ENCODE results near the gene FBXL13. TPM values are rescaled to one million over a fixed set of nuclear protein-coding genes. Genes with fewer than 3 reads are reported as not detected.
"Not testable (repeated sequence)": the region's sequence is repeated elsewhere in the genome, so short reads cannot be mapped to it uniquely, and the experiment has no call there.

Gene FBXL13
- total and polyA plus RNA-seq, 11 donors, result 0.16 to 1.2 (median 0.41) TPM; not detected in 1

GRCh38 chr7:103106005-103106702 is 31.6 kb upstream of the FBXL13 start:
- no peak overlapping the region for H3K27ac ChIP-seq
- H3K27me3 ChIP-seq, result no peaks in the 10 kb centered on the region
- no peak overlapping the region for H3K4me3 ChIP-seq
- H3K36me3 ChIP-seq, result peaks cover 0 to 43% (median 24%) of the 10 kb centered on the region in 9 donors
- H3K9me3 ChIP-seq, result peaks cover 0 to 5% (median 0%) of the 10 kb centered on the region in 12 donors
- intact Hi-C loops (cut with DNase I), result no loop called here
- H3K4me1 ChIP-seq, result no peaks in the 10 kb centered on the region
- ATAC-seq (no peak), DNase-seq (no peak)
- no peak for TF ChIP-seq CTCF (IDR thresholded peaks at IDR 0.05)
- TF ChIP-seq POLR2A (IDR thresholded peaks at IDR 0.05), result no peak
- 70 to 80% (median 78%) methylated on average over 11 to 12 of the region's 12 CpGs for WGBS, 4 donors

GRCh38 chr7:103101543-103101942 is 26.9 kb upstream of the FBXL13 start:
- intact Hi-C loops (cut with DNase I), result no loop called here
- DNase-seq (no peak), ATAC-seq (no peak)
- Histone ChIP-seq H3K27me3 (no peaks in the 10 kb centered on the region), H3K9me3 (no peaks in the 10 kb centered on the region), H3K4me3 (no peak overlapping the region), H3K4me1 (no peaks in the 10 kb centered on the region), H3K36me3 (peaks cover 0 to 78% (median 51%) of the 10 kb centered on the region in 9 donors), H3K27ac (no peak overlapping the region)
- 44 to 65% (median 48%) methylated on average over 2 of the region's 2 CpGs for whole genome bisulfite sequencing, 4 donors
- no peak for TF ChIP-seq POLR2A (IDR thresholded peaks at IDR 0.05)
- no peak for TF ChIP-seq CTCF (IDR thresholded peaks at IDR 0.05)

GRCh38 chr7:103100348-103100747 is 25.8 kb upstream of the FBXL13 start:
- DNase-seq (no peak), ATAC-seq (no peak)
- intact Hi-C loops (cut with DNase I), result no loop called here
- TF ChIP-seq CTCF (IDR thresholded peaks at IDR 0.05) (no peak), POLR2A (IDR thresholded peaks at IDR 0.05) (no peak)
- no peaks in the 10 kb centered on the region for H3K27me3 ChIP-seq
- 61 to 80% (median 65%) methylated on average over 3 of the region's 3 CpGs for WGBS, 4 donors
- H3K36me3 ChIP-seq, result peaks cover 0 to 88% (median 55%) of the 10 kb centered on the region in 9 donors
- H3K27ac ChIP-seq, result no peak overlapping the region
- no peaks in the 10 kb centered on the region for H3K9me3 ChIP-seq
- H3K4me1 ChIP-seq, result no peaks in the 10 kb centered on the region
- no peak overlapping the region for H3K4me3 ChIP-seq

- Histone ChIP-seq H3K4me1 (no peaks in the 10 kb centered on the region), H3K4me3 (no peak overlapping the region), H3K9me3 (no peaks in the 10 kb centered on the region), H3K27ac (no peak overlapping the region), H3K36me3 (peaks cover 0 to 87% (median 56%) of the 10 kb centered on the region in 9 donors), H3K27me3 (no peaks in the 10 kb centered on the region)
- TF ChIP-seq CTCF (IDR thresholded peaks at IDR 0.05) (no peak), POLR2A (IDR thresholded peaks at IDR 0.05) (no peak)
- DNase-seq (no peak), ATAC-seq (no peak)
- WGBS, 4 donors, result 92 to 97% (median 94%) methylated on average over 2 of the region's 2 CpGs
- intact Hi-C loops (cut with DNase I), result no loop called here
These were observed 22.4 kb upstream of the FBXL13 start for GRCh38 chr7:103097041-103097440.

GRCh38 chr7:103095558-103095957 is 21.0 kb upstream of the FBXL13 start:
- H3K36me3 ChIP-seq, result peaks cover 0 to 81% (median 57%) of the 10 kb centered on the region in 9 donors
- 86 to 99% (median 95%) methylated on average over 2 of the region's 2 CpGs for WGBS, 4 donors
- H3K27ac ChIP-seq; H3K27me3 ChIP-seq; ATAC-seq; DNase-seq; intact Hi-C loops (cut with DNase I); H3K9me3 ChIP-seq; H3K4me3 ChIP-seq; H3K4me1 ChIP-seq: not testable (repeated sequence)
